Uterus (tissue), 2 donors: Measurements from ENCODE around the gene ST8SIA2.

ENCODE experiments used
- POLR2A ChIP-seq, 2 donors: fragments of 450-650 bp; IDR thresholded peaks; one replicate each; pipeline ENCODE4 v1.6.1; 2016; ENCODE audit warnings: antibody characterized with exemption in 2 of 2, mild to moderate bottlenecking in 1 of 2, moderate library complexity in 1 of 2
- TF ChIP-seq, protein P1 (sequence below), 4 experiments: fragments of 200-600 bp in 2 of 4; fragments of 450-650 bp in 2 of 4; sonication (generic) in 2 of 4; IDR thresholded peaks; one replicate each; pipeline ENCODE4 v1.5.1; 2016 to 2019; ENCODE audit warnings: antibody characterized with exemption in 4 of 4, mild to moderate bottlenecking in 2 of 4, moderate library complexity in 1 of 4

DNA sequence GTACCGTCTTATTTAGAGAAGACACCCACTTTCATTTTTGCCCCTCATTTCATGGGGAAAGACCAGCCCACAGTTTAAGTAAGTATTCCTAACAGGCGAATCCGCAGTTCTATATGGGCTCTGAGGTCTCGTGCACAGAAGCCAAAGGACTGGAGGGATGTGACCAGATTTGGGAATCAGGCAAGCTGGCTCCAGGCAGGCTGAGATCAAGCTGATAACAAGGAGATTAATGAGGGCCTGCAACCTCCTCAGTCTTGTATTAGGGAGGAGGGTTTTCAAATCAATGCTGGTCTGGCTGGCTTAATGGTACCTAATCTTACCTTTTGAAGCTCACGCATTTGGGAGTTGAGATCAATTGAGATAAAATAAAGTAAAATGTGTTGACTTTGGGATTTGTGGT lies 15.3 kb downstream of the ST8SIA2 start:
- TF ChIP-seq, protein P1, sequence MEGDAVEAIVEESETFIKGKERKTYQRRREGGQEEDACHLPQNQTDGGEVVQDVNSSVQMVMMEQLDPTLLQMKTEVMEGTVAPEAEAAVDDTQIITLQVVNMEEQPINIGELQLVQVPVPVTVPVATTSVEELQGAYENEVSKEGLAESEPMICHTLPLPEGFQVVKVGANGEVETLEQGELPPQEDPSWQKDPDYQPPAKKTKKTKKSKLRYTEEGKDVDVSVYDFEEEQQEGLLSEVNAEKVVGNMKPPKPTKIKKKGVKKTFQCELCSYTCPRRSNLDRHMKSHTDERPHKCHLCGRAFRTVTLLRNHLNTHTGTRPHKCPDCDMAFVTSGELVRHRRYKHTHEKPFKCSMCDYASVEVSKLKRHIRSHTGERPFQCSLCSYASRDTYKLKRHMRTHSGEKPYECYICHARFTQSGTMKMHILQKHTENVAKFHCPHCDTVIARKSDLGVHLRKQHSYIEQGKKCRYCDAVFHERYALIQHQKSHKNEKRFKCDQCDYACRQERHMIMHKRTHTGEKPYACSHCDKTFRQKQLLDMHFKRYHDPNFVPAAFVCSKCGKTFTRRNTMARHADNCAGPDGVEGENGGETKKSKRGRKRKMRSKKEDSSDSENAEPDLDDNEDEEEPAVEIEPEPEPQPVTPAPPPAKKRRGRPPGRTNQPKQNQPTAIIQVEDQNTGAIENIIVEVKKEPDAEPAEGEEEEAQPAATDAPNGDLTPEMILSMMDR (IDR thresholded peaks at IDR 0.05): no peak
- no peak for TF ChIP-seq POLR2A (IDR thresholded peaks at IDR 0.05)
